A549 (cell line): ENCODE results near the gene GATAD1.

Source experiments
- CEBPB ChIP-seq, 2 experiments: fragments of >200 bp in 1 of 2; sonication (Bioruptor Twin) in 1 of 2; formaldehyde crosslinking in 1 of 2; IDR thresholded peaks; 2 replicates each; pipeline ENCODE4 v1.6.1; 2012 to 2016
- EHF ChIP-seq: fragments of 250-450 bp; sonication (Bioruptor Pico); IDR thresholded peaks from 2 replicates; pipeline ENCODE4 v1.5.0; 2020; ENCODE audit warnings: mild to moderate bottlenecking
- MAX ChIP-seq: IDR thresholded peaks from 2 replicates; pipeline ENCODE4 v1.6.1; 2012
- MYC ChIP-seq: IDR thresholded peaks from 2 replicates; pipeline ENCODE4 v1.6.1; 2012; ENCODE audit warnings: mild to moderate bottlenecking, inconsistent platforms, low read length, improper control_type of control experiment, borderline replicate concordance
- PBX3 ChIP-seq: IDR thresholded peaks from 2 replicates; pipeline ENCODE4 v1.6.1; 2012
- POLR2A ChIP-seq: IDR thresholded peaks from 2 replicates; pipeline ENCODE4 v1.6.1; 2012; ENCODE audit warnings: mild to moderate bottlenecking, low read length
- RCOR1 ChIP-seq: fragments of 150-350 bp; IDR thresholded peaks from 2 replicates; pipeline ENCODE4 v1.6.1; 2014; ENCODE audit warnings: antibody characterized with exemption, low read length, low read depth
- SREBF2 ChIP-seq: fragments of 450-650 bp; IDR thresholded peaks from 2 replicates; pipeline ENCODE4 v1.6.1; 2014; ENCODE audit warnings: mild to moderate bottlenecking, moderate library complexity
- ZC3H11A ChIP-seq: fragments of 450-650 bp; IDR thresholded peaks from 2 replicates; pipeline ENCODE4 v1.6.1; 2014; ENCODE audit warnings: antibody characterized with exemption, mild to moderate bottlenecking

- TF ChIP-seq MYC (no peak), CEBPB (IDR thresholded peaks at IDR 0.05) (no peak), ZC3H11A (no peak), PBX3 (no peak; the same call in 1 of the 2 replicates), MAX (peak; percentile 54), SREBF2 (no peak), RCOR1 (no peak), POLR2A (peak; percentile 76), EHF (CRISPR knock-in tag) (no peak)
These were observed at the start of gene GATAD1 for GRCh38 chr7:92447345-92448204.
